ENCODE data around the gene DDX41. TPM values are rescaled to one million over a fixed set of nuclear protein-coding genes. Genes with fewer than 3 reads are reported as not detected.

The DDX41 gene
- total and polyA plus RNA-seq, 2 of the 13 experiments (the other 11 are each of a cell fraction or from before 2014, with no cell fraction given) = 62.8 to 105 TPM

GRCh38 chr5:177554474-177555111 lies 37.8 kb upstream of the DDX41 start, which contains the start of gene FAM193B (continued):
- TF ChIP-seq, protein P1, sequence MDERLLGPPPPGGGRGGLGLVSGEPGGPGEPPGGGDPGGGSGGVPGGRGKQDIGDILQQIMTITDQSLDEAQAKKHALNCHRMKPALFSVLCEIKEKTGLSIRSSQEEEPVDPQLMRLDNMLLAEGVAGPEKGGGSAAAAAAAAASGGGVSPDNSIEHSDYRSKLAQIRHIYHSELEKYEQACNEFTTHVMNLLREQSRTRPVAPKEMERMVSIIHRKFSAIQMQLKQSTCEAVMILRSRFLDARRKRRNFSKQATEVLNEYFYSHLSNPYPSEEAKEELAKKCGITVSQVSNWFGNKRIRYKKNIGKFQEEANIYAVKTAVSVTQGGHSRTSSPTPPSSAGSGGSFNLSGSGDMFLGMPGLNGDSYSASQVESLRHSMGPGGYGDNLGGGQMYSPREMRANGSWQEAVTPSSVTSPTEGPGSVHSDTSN (CRISPR knock-in tag; IDR thresholded peaks at IDR 0.05) = no peak
- TF ChIP-seq GABPB1 (CRISPR knock-in tag; IDR thresholded peaks at IDR 0.05) (peak; percentile 83), ZBTB4 (CRISPR knock-in tag; IDR thresholded peaks at IDR 0.05; ENCODE audit: borderline replicate concordance) (no peak), ZNF143 (CRISPR knock-in tag; IDR thresholded peaks at IDR 0.05) (peak; percentile 67), ATF4 (CRISPR knock-in tag; IDR thresholded peaks at IDR 0.05) (0 out of 4 replicates have a peak, but pooled peaks of 1 of the 2 experiments have one; percentile 22), PHF20 (CRISPR knock-in tag; IDR thresholded peaks at IDR 0.05) (peak; percentile 71), ZNF878 (CRISPR knock-in tag; IDR thresholded peaks at IDR 0.05) (no peak), SIX4 (CRISPR knock-in tag; IDR thresholded peaks at IDR 0.05) (no peak), MYC (CRISPR knock-in tag; IDR thresholded peaks at IDR 0.05; ENCODE audit: borderline replicate concordance) (peak; percentile 66; the same call in 1 of the 2 replicates), LBX2 (CRISPR knock-in tag; IDR thresholded peaks at IDR 0.05; ENCODE audit: borderline replicate concordance) (no peak), POLR2G (IDR thresholded peaks at IDR 0.05; ENCODE audit: low read depth, low read length) (peak; percentile 56), CHD2 (IDR thresholded peaks at IDR 0.05; ENCODE audit: low read depth, low read length) (peak; percentile 62; the same call in 1 of the 2 replicates), NBN (conservative IDR thresholded peaks at IDR 0.05) (no peak)
- TF ChIP-seq, protein P2, sequence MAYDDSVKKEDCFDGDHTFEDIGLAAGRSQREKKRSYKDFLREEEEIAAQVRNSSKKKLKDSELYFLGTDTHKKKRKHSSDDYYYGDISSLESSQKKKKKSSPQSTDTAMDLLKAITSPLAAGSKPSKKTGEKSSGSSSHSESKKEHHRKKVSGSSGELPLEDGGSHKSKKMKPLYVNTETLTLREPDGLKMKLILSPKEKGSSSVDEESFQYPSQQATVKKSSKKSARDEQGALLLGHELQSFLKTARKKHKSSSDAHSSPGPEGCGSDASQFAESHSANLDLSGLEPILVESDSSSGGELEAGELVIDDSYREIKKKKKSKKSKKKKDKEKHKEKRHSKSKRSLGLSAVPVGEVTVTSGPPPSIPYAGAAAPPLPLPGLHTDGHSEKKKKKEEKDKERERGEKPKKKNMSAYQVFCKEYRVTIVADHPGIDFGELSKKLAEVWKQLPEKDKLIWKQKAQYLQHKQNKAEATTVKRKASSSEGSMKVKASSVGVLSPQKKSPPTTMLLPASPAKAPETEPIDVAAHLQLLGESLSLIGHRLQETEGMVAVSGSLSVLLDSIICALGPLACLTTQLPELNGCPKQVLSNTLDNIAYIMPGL (CRISPR knock-in tag; IDR thresholded peaks at IDR 0.05; ENCODE audit: borderline replicate concordance in 1 of 2, low read depth in 1 of 2) = peak in 1 of 2 experiments; percentile 74; a peak in 2 of 4 replicates
- TF ChIP-seq, protein P3, sequence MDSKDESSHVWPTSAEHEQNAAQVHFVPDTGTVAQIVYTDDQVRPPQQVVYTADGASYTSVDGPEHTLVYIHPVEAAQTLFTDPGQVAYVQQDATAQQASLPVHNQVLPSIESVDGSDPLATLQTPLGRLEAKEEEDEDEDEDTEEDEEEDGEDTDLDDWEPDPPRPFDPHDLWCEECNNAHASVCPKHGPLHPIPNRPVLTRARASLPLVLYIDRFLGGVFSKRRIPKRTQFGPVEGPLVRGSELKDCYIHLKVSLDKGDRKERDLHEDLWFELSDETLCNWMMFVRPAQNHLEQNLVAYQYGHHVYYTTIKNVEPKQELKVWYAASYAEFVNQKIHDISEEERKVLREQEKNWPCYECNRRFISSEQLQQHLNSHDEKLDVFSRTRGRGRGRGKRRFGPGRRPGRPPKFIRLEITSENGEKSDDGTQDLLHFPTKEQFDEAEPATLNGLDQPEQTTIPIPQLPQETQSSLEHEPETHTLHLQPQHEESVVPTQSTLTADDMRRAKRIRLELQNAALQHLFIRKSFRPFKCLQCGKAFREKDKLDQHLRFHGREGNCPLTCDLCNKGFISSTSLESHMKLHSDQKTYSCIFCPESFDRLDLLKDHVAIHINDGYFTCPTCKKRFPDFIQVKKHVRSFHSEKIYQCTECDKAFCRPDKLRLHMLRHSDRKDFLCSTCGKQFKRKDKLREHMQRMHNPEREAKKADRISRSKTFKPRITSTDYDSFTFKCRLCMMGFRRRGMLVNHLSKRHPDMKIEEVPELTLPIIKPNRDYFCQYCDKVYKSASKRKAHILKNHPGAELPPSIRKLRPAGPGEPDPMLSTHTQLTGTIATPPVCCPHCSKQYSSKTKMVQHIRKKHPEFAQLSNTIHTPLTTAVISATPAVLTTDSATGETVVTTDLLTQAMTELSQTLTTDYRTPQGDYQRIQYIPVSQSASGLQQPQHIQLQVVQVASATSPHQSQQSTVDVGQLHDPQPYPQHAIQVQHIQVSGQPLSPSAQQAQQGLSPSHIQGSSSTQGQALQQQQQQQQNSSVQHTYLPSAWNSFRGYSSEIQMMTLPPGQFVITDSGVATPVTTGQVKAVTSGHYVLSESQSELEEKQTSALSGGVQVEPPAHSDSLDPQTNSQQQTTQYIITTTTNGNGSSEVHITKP (CRISPR knock-in tag; IDR thresholded peaks at IDR 0.05; ENCODE audit: low read depth) = peak; percentile 74; the same call in 1 of the 2 replicates

All from HepG2 (cell line).